Right lung (tissue), 10 donors: Measurements from ENCODE around the gene RAET1G. TPM values are rescaled to one million over a fixed set of nuclear protein-coding genes. Genes with fewer than 3 reads are reported as not detected.
"Not testable (repeated sequence)": the region's sequence is repeated elsewhere in the genome, so short reads cannot be mapped to it uniquely, and the experiment has no call there.

ENCODE experiments used
- DNase-seq, 2 donors: peaks; one replicate each; pipeline ENCODE4 v3.0.0-alpha.2; 2013
- long read RNA-seq, 8 donors: transcript quantifications; one replicate each; lab custom pipeline, GENCODE V29; 2026
- polyA plus RNA-seq, 5 donors: library from polyadenylated mRNA; unstranded; fragments of 120-200 nt; gene quantifications; one replicate each; pipeline versions ENCODE4 v1.2.1 to v1.2.3, GENCODE V29; 2013; ENCODE audit warnings: inconsistent platforms in 1 of 5, low replicate concordance in 1 of 5; ENCODE audit not compliant: insufficient read length in 5 of 5, insufficient read depth in 1 of 5

The RAET1G gene
- 1 to 10 TPM; 1.6 to 2.4 (median 2.0) TPM for polyA plus RNA-seq
- long read RNA-seq, donor 1, result 0 reads
- long read RNA-seq, donor 2, result 0 reads
- long read RNA-seq, donor 3, partial matches to known transcripts, result 6 of 6 reads
- long read RNA-seq, donor 3, other reads (novel, unspliced or antisense), result 0 of 6 reads
- long read RNA-seq, donor 4, result 0 reads
- long read RNA-seq, donor 5, partial matches to known transcripts, result 0 of 1 reads
- long read RNA-seq, donor 5, other reads (novel, unspliced or antisense), result 0 of 1 reads
- long read RNA-seq, donor 6, result 0 reads
- long read RNA-seq, donor 7, partial matches to known transcripts, result 10 of 10 reads
- long read RNA-seq, donor 7, other reads (novel, unspliced or antisense), result 0 of 10 reads
- long read RNA-seq, donor 8, result 0 reads

- peak; percentile 87 to 92 for DNase-seq
Observed at GRCh38 chr6:149922642-149923326, at the start of gene RAET1G. RAET1G (minus strand) TSS chr6:149923121; CDS start chr6:149923010, 111 bp downstream.

GRCh38 chr6:149969635-149970034, 46.7 kb upstream of the RAET1G start:
- no peak for DNase-seq

GRCh38 chr6:149968909-149969308, 46.0 kb upstream of the RAET1G start:
- not testable (repeated sequence) for DNase-seq

- not testable (repeated sequence) for DNase-seq
Observed at GRCh38 chr6:149967999-149968398, 45.1 kb upstream of the RAET1G start.

GRCh38 chr6:149967591-149967990, 44.7 kb upstream of the RAET1G start:
- DNase-seq, result no peak

GRCh38 chr6:149966319-149966718, 43.4 kb upstream of the RAET1G start:
- DNase-seq, result not testable (repeated sequence)

- DNase-seq, result no peak
Observed at GRCh38 chr6:149965194-149966020, 42.5 kb upstream of the RAET1G start.

- peak; percentile 14 to 32 for DNase-seq
Observed at GRCh38 chr6:149964308-149965193, 41.6 kb upstream of the RAET1G start.

GRCh38 chr6:149963462-149964307, 40.8 kb upstream of the RAET1G start, which contains the start of gene ULBP1:
ULBP1 (plus strand) TSS chr6:149963943; CDS start chr6:149964050, 107 bp downstream.
- peak; percentile 79 for DNase-seq

GRCh38 chr6:149963212-149963461, 40.2 kb upstream of the RAET1G start:
- peak in 1 of 2 donors; percentile 24 for DNase-seq

- DNase-seq, result no peak
Observed at GRCh38 chr6:149962461-149963211, 39.7 kb upstream of the RAET1G start.

- DNase-seq, result no peak
Observed at GRCh38 chr6:149961728-149962425, 39.0 kb upstream of the RAET1G start.

GRCh38 chr6:149960488-149960887, 37.6 kb upstream of the RAET1G start:
- DNase-seq, result no peak

- DNase-seq, result not testable (repeated sequence)
Observed at GRCh38 chr6:149959806-149960205, 36.9 kb upstream of the RAET1G start.

GRCh38 chr6:149958124-149958523, 35.2 kb upstream of the RAET1G start:
- DNase-seq, result not testable (repeated sequence)

GRCh38 chr6:149955654-149956317, 32.9 kb upstream of the RAET1G start:
- DNase-seq, result not testable (repeated sequence)

- DNase-seq, result not testable (repeated sequence)
Observed at GRCh38 chr6:149954984-149955653, 32.2 kb upstream of the RAET1G start.
